Measurements from ENCODE around the gene SOCS6. TPM values are rescaled to one million over a fixed set of nuclear protein-coding genes. Genes with fewer than 3 reads are reported as not detected.

SOCS6 gene
- total RNA-seq, 1 donor from 2014 or later, result 3.8 TPM

DNA sequence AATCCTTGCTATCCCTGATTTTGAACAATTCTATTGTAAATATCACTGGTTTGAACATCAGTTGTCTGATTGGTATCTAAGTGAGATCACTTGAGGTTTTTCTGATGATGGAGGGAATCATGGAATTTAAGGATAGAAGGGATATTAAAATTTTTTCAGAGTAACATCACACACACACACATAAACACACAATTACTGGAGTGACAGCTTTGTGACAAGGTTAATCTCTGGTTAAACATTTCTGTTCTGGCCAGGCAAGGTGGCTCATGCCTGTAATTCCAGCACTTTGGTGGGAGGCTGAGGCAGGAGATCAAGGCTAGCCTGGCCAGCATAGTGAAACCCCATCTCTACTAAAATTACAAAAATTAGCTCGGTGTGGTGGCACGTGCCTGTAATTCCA, 85.3 kb downstream of the SOCS6 start:
- intact Hi-C loops (cut with micrococcal nuclease), result no loop called here
- no peak overlapping the region for H3K27ac Mint-ChIP-seq
- H3K27me3 Mint-ChIP-seq (ENCODE audit: low read depth), result peaks cover 2% of the 10 kb centered on the region
- H3K4me1 Mint-ChIP-seq (ENCODE audit: low read depth), result no peaks in the 10 kb centered on the region
- no peak for DNase-seq (ENCODE audit: low spot score)
- H3K9me3 Mint-ChIP-seq, result no peaks in the 10 kb centered on the region
- no peaks in the 10 kb centered on the region for H3K36me3 Mint-ChIP-seq (ENCODE audit: low read depth)
- H3K4me3 Mint-ChIP-seq (ENCODE audit: low read depth), result no peak overlapping the region

DNA sequence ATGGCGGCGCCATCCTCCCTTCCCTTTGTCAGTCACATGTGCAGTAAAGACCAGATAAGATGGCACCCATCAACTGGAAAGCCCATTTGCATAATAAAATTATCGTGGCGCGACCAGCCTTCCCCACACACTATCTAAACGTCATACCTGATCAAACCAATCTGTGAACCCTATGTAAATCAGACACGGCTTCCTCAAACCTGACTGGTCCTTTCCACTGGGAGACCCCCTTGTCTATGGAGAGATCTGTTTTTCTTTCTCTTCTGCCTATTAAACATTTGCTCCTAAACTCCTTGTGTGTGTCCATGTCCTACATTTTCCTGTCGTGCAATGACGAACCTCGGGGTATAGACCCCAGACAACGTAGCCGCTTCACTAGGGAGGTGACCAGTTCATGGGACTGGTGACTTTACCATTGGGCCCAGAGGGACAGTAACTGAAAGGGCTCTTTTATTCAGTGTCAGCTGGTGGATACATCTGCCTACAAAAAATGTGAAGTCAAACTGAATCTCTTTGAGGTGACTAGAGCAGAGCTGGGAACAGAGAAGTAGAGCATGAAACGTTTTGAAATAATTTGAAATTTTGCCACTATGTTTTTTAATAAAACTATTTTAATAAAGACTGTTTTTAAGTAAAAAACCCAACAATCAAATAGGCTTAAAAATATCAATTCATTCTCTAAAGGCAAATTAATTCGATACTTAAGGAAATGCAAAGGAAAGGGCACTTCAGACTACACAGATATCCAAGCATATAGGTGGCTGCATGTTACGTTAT, 87.5 kb downstream of the SOCS6 start:
- Mint-ChIP-seq H3K4me1 (ENCODE audit: low read depth) (no peaks in the 10 kb centered on the region), H3K9me3 (no peaks in the 10 kb centered on the region), H3K27me3 (ENCODE audit: low read depth) (peaks cover 2% of the 10 kb centered on the region), H3K4me3 (ENCODE audit: low read depth) (no peak overlapping the region), H3K36me3 (ENCODE audit: low read depth) (no peaks in the 10 kb centered on the region), H3K27ac (no peak overlapping the region)
- DNase-seq (ENCODE audit: low spot score), result no peak
- intact Hi-C loops (cut with micrococcal nuclease), result no loop called here

- intact Hi-C loops (cut with micrococcal nuclease), result no loop called here
- Mint-ChIP-seq H3K27ac (no peak overlapping the region), H3K4me3 (ENCODE audit: low read depth) (no peak overlapping the region), H3K36me3 (ENCODE audit: low read depth) (no peaks in the 10 kb centered on the region), H3K27me3 (ENCODE audit: low read depth) (peaks cover 2% of the 10 kb centered on the region), H3K9me3 (no peaks in the 10 kb centered on the region), H3K4me1 (ENCODE audit: low read depth) (peaks cover 2% of the 10 kb centered on the region)
- no peak for DNase-seq (ENCODE audit: low spot score)
Measured at GRCh38 chr18:70376914-70377258, 88.0 kb downstream of the SOCS6 start.

GRCh38 chr18:70377317-70377799, 88.5 kb downstream of the SOCS6 start:
- H3K4me1 Mint-ChIP-seq (ENCODE audit: low read depth), result peaks cover 2% of the 10 kb centered on the region
- no peak overlapping the region for H3K27ac Mint-ChIP-seq

DNA sequence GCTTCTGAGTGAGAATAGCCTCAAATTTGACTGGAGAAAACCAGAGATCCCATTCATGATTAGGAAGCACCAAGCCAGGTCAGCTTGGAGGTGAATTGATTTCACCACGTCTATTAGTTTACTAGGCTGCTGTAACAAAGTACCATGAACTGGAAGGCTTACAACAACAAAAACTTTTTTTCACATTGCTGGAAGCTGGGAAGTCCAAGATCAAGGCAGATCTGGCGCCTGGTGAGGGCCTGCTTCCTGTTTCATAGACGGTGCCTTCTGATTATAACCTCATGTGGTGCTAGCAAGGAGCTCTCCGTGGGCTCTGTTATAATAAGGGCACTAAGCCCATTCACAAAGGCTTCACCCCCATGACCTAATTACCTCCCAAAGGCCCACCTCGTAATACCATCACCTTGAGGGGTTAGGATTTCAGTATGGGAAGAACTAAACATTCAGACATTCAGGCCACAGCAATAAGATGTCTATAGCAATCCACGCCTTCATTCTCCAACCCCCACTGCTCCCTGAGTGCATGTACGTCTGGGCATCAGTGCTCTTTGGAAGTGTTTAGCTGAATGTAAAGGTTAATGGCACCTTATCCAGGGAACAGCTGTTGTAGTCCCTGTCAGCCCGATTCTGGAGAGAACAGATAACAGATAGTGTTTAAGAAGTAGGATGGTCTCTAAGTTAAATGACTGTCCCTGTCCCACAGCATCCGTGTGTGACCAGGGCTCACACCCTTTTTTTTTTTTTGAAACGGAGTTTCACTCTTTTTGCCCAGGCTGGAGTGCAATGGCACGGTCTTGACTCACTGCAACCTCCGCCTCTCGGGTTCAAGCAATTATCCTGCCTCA, 89.2 kb downstream of the SOCS6 start:
- no peak overlapping the region for H3K27ac Mint-ChIP-seq

More at GRCh38 chr18:70377317-70377799, 88.5 kb downstream of the SOCS6 start:
- H3K36me3 Mint-ChIP-seq (ENCODE audit: low read depth), result no peaks in the 10 kb centered on the region
- no peaks in the 10 kb centered on the region for H3K9me3 Mint-ChIP-seq
- no peak overlapping the region for H3K4me3 Mint-ChIP-seq (ENCODE audit: low read depth)
- H3K27me3 Mint-ChIP-seq (ENCODE audit: low read depth), result peaks cover 2% of the 10 kb centered on the region
- DNase-seq (ENCODE audit: low spot score), result no peak
- intact Hi-C loops (cut with micrococcal nuclease), result no loop called here

More for the DNA sequence above, 89.2 kb downstream of the SOCS6 start:
- intact Hi-C loops (cut with micrococcal nuclease), result no loop called here
- peaks cover 2% of the 10 kb centered on the region for H3K27me3 Mint-ChIP-seq (ENCODE audit: low read depth)
- no peaks in the 10 kb centered on the region for H3K36me3 Mint-ChIP-seq (ENCODE audit: low read depth)
- DNase-seq (ENCODE audit: low spot score), result no peak
- peaks cover 2% of the 10 kb centered on the region for H3K4me1 Mint-ChIP-seq (ENCODE audit: low read depth)
- H3K4me3 Mint-ChIP-seq (ENCODE audit: low read depth), result no peak overlapping the region
- no peaks in the 10 kb centered on the region for H3K9me3 Mint-ChIP-seq

Other genes with a start within 250 kb of the SOCS6 start
- 21.0 and 25.2 TPM in 2 replicates for gene RTTN, start 83.4 kb upstream of the SOCS6 start, total RNA-seq

Measured in activated T-helper 2 cell treated with anti-CD3 and anti-CD28 coated beads, Interferon-gamma antibody, Interleukin-2, Interleukin-4, amounts not matched to agents 10 μg/mL and 5 μg/mL and 100 μg/mL, durations not matched to agents 14 hours and 24 hours and 36 hours (primary cell).